ENCODE data around the gene TTC19.
"Not testable (repeated sequence)": the region's sequence is repeated elsewhere in the genome, so short reads cannot be mapped to it uniquely, and the experiment has no call there.

TTC19 gene

DNA sequence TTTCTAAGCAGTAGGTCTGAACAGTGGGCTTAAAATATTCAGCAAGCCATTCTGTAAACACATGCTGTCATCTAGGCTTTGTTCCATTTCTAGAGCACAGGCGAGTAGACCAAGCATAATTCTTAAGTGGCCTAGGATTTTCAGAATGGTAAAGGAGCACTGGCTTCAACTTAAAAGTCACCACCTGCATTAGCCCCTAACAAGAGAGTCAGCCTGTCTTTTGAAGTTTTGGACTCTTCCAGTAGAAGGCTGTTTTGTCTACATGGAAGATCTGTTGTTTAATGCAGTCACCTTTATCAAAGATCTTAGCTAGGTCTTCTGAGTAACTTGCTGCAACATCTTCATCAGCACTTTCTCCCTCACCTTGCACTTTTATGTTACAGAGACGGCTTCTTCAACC, 36.6 kb downstream of the TTC19 start:
- no peak for DNase-seq

DNA sequence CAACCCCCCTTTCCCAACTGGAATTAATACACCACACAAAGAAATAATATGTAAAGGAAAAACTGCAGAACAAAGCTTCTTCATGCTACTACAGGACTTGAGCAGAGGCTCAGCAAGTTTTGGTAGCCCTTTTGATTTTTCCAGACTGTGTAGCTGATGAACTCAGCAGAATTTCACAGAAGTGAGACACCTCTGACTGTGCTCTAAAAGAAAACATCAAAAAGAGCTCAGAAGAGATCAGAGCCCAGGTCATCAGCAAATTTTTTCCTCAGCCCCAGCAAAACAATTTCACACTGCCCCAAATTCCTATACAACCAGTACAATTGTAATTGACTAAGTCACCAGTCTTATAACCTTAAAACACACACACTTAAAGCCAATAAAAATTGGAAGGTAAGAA, 38.0 kb downstream of the TTC19 start:
- no peak for DNase-seq

DNA sequence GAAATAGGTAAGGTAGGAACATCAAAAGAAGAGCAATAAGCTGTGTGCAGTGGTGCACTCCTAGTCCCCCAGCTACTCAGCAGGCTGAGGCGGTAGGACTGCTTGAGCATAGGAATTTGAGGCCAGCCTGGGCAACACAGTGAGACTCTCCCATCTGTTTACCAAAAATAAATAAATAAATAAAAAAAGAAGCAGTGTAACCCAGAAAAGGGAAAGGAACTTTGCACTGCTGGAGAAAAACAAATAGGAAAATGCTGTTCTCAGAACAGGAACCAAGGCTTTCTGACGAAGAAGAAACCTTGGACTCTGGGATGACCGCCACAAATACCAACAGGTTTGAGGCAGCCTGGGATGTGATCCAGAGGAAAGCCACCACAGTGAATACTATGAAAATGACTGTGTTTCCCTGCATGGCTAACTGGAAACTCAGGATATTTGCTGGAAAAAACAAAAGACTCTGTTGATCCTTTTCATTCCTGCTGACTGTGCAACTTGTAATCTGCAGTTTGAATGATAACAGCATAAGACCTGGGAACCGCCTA, 41.2 kb downstream of the TTC19 start:
- no peak for DNase-seq

DNA sequence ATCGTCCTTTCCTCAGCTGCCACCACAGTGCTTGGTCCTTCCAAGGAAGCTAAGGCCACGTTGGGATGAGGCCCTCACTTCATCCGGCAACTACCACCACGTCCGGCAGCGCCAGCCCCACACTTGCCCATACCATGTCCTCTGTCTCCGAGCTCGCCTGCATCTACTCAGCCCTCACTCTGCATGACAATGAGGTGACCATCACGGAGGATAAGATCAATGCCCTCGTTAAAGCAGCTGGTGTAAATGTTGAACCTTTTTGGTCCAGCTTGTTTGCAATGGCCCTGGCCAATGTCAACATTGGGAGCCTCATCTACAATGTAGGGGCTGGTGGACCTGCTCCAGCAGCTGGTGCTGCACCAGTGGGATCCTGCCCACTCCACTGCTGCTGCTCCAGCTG, 44.9 kb downstream of the TTC19 start:
- DNase-seq = no peak

DNA sequence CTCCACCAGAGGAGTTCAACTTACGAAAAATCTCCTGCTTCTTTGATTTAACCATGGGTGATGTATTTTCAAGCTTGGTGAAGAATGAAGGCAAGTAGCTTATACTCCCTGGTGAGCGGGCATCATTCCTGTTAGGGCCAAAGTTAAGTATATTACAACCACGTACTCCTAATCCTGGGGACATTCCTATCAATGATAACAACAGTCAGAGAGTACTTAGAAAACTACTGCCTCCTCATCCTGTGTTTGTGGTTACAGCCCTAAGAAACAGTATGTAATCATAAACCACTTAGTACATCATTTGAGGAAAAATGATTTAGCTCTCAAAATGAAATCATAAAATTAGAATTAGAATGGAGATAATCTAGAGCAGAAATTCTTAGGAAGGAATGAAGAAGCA, 47.3 kb downstream of the TTC19 start:
- DNase-seq = no peak

DNA sequence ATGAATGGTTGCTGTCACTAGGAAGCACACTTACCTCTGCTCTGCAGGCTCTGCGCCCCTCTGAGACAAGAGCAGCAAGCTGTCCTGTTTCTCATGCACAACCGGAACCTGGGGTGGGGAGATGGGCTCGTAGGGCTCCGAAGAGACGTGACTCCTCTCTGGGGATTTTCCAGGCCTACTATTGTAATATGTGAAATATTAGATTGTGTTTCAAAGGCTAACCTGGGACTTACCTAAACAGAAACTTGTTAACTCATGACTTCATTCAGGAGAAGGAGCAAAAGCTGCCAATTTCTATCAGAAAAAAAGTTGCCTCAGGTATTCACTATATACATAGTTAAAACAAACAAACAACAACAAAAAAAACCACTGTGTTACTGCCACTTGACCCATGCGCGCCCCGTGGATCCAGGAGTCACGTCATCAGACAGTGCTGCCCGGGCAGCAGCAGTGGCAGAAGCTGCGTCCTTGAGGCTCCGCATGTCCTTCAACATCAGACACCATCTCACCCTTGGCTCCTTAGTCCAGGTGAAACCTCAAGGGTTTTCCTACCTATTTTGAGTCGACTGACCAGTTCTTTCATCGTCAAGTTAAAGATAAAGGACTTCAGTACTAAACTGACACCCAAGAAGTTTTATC, 49.3 kb downstream of the TTC19 start:
- DNase-seq = no peak

DNA sequence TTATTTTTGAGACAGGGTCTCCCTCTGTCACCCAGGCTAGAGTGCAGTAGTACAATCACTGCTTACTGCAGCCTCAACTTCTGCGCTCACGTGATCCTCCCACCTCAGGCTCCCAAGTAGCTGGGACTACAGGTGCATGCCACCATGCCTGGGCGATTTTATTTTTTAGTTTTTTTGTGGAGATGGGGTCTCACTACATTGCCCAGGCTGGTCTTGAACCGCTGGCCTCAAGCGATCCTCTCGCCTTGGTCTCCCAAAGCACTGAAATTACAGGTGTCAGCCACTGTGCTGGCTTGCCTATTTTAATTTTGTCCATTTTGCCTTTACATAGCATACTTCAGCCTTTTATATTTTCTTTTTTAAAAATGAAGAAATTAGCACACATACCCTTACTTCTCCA, 51.2 kb downstream of the TTC19 start:
- DNase-seq = no peak

DNA sequence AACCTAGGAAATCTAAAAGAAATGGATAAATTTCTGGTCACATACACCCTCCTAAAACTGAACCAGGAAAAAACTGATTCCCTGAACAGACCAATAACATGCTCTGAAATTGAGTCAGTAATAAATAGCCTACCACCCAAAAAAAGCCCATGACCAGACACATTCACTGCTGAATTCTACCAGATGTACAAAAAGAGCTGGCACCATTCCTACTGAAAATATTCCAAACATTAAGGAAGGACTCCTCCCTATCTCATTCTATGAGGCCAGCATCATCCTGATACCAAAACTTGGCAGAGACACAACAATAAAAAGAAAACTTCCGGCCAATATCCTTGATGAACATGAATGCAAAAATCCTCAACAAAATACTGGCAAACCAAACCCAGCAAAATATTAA, 52.9 kb downstream of the TTC19 start:
- no peak for DNase-seq

DNA sequence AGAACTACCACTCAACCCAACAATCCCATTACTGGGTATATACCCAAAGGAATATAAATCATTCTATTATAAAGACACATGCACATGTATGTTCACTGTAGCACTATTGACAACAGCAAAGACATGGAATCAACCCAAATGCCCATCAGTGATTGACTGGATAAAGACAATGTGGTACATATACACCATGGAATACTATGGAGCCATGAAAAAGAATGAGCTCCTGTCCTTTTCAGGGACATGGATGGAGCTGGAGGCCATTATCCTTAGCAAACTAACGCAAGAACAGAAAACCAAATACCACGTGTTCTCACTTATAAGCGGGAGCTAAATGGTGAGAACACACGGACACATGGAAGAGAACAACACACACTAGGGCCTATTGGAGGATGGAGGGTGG, 55.5 kb downstream of the TTC19 start:
- DNase-seq = not testable (repeated sequence)

DNA sequence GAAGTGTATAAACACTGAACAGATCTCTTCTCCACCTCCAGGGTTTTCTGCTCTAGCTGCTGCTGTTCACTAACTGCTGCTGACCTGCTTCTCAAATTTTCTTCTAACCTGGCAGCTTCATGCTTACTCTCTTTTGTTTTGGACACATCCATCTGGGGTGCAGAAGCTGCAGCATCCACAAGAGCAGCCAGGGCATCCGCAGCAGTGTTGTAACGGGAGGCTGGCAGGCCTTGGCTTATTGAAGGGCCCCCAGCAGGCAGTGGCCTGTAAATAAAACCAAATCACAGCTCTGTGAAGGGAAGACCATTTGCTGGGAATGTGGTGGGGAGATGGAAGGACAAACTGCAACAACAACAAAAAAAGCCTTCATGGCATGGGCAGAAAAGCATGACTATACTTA, 62.0 kb downstream of the TTC19 start:
- DNase-seq = no peak

DNA sequence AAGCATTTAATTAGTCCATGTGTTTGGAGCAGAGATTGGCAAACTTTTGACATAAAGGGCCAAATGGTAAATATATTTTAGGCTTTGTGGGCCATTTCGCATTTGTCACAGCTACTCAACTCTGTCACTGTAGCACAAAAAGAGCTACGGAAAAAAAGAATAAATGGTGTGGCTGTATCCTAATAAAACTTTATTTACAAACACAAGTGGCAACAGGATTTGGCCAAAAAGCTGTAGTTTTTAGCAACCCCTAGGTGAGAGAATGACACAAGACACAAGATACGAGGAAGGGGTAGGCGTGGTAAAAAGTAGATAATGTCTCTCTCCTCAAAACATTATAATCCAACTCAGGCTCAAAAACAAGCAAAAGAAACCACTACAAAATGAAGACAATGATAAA, 66.5 kb downstream of the TTC19 start:
- DNase-seq = no peak

DNA sequence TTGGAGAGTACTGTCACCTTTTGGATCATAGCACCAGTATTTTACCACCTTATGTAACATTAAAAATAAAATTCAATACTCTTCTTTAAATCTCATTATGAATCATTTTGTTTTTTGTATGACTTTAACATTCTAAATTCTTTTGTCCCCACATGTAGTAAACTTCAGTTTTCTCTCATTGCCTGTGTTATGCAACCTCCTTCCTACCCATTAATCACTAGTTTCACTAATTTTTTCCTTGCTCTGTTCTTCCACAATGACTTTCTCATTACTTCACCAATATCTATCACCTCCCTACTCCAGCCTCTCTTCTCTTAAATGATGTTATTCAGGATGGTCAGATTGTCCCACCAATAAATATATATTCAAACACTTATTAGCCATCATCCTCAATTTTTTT, 68.7 kb downstream of the TTC19 start:
- no peak for DNase-seq

DNA sequence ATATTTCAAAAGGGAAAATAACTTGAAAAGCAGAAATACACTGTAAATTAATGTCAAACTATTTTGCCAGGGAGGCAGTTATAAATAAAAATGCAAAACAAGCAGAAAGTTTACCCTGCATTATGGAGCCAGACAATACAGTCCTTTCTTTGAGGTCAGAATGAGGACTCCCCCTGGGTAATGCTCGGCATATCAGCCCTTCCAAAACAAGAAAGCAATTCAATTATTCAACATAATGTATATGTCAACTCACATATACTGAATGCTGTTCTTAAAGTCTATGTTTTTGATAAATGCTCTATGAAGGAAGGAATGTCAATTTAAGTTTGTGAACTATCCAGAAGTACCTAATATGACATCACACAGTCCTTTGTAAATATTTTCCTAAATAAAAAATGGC, 72.4 kb downstream of the TTC19 start:
- no peak for DNase-seq

DNA sequence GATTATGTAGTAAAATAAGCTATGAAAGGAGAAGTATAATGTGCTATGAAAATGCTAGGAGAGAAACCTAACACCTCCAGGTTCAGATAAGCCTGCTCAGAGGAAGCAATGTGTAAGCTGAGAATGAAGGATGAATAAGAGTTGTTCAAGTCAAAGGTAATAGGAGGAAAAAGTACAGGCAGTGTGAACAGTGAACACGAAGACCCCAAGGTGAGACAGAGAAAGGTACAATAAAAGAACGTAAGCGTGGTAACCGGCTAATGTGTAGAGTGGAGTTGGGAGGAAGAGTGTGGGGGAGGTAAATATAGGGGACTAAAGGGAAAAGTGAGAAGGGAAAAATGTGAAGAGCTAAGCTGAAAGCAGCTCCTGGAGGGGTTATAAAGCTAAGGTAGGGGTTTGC, 74.2 kb downstream of the TTC19 start:
- DNase-seq = no peak

DNA sequence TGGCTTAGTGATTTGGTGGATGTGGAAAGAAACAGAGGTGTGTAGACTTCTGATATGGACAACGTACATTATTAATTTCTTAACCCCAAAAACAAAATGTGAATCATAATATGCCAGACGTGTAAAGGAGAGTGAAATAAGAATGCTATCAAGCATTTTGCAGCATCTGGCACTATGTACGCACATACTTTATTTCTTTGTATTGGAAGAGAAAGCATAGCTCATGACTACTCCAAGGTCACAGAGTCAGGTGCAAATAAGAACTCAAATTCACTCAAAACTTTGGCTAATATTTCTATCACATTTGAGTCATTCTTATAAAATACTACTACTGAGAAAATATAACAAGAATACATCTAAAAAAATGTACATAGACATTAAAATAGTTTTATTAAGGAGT, 74.8 kb downstream of the TTC19 start:
- DNase-seq = no peak

DNA sequence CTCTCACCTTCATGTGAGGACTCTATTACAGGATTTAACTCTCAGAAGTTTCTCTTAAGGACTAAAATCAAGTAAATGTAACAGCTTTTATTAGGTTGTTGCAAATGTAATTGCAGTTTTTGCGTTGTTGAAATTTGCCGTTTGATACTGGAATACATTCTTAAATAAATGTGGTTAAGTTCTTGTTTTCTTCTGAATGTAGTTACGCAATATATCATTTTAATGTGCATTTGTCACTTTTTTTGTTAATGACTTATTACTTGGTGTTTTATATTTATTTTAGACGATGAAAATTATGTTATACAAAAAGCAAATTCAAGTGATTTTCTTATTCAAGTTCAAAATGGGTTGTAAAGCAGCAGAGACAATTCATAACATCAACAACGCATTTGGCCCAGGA, 76.3 kb downstream of the TTC19 start:
- no peak for DNase-seq
